Stimulated activated CD4-positive, alpha-beta T cell treated with anti-CD3 and anti-CD28 coated beads, Interleukin-4, amount 100 ng/mL, for 1 hour (primary cell): ENCODE results near the gene GALNT18.

Experiments used
- DNase-seq: peaks from one replicate; pipeline ENCODE4 v3.0.0-alpha.2; 2020

Gene GALNT18

DNA sequence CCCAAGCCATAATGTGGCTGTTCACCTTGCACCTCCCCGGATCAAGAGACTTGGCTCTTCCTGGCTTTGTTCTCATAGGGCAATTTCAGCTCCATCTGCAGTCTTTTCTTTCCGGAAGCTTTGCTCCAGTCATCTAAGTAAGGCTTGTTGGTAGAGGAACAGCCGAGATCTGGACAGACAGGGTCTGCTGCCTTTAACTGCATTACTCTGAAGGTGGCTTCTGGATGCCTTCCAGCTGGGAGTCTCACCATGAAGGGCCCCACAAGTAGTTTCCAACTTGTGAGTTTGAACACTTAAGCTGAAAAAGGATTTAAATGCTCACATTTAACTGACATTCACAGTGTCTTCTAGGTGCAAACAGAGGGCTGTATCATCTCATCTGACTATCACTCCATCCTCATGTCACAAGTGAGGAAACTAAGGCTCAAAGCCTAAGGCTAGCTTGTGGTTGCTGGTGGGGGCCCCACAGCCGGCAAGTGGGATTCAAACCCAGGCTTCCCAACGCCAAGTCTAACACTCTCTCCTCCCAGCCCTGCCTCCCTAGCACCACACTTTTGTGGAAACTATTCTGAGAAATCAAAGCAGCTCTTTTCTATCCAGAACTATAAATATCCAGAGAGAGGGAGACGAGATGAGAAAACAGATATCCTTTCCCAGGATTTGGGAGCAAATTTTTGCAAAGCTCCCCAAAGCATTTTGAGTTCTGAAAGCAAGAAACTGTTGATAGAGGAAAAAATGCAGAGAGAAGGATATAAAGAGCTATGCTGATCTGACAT lies 58.4 kb downstream of the GALNT18 start:
- DNase-seq = no peak

DNA sequence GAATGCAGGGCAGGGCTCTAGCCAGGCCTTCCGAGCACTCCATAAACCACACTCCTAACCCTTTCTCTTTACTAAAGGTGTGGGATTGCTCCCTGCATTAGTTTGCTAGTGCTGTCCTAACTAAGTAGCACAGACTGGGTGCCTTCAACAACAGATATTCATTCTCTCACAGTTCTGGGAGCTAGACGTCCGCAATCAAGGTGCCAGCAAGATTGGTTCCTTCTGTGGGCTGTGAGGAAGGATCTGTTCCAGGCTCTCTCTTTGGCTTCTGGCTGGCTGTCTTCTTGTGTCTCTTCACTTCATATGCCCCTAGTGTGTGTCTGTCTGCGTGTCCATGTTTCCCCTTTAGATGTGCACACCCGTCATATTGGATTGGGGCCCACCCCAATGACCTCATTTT lies 59.8 kb downstream of the GALNT18 start:
- DNase-seq = no peak

DNA sequence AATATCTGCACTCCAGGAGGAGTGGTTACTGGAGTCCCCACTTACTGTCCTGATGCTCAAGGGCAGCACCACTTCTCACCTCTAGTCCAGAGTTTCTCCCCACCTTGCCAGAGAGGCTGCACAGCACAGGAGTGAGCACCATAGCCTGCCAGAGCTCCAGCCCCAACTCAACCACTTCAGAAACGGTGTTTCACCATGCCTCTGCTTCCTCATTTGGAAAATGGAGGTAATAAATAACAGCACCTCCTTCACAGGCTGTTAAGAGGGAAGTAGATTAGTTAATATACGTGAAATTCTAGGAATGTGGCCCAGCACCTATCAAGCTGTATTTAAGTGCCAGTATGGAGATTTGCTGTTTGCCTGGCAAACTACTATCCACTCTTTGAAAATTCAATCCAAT lies 63.0 kb downstream of the GALNT18 start:
- DNase-seq = no peak

DNA sequence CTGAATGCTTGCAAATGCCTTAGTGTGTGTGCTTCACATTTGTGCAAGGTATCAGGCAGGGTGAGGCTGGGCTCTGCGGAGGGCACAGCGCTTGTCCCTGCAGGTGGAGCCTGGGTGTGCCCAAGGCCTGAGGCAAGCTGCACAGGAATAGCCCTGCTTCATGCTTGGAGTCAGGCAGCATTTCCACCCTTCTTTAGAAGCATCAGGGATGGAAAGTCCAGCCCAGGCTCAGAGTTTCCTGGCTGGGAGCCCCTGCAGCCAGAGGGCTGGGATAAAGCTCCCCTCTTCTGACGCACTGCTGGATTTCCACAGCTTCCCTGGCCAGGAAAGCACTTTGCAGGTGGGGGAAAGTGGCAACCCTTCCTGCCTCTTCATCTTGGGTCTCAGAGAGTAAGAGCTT lies 63.4 kb downstream of the GALNT18 start:
- DNase-seq = no peak

DNA sequence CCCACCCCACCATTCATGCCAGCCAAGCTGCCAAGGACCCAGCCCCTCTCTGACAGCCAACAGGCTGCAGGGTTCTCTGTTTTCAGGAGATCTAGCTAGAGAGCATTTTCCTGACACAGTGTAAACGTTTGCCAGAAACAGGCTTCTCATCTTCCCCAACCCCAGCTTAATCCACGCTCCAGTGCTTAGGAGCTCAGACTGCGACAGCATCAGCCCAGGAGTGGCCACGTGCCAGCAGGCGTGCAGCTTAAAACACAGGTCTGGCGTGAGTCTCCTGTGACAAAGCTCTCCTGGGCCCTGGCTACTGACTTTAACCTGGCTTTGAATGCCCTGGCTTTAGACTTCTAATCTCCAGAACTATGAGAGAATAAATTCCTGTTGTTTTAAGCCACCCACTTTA lies 66.6 kb downstream of the GALNT18 start:
- no peak for DNase-seq

DNA sequence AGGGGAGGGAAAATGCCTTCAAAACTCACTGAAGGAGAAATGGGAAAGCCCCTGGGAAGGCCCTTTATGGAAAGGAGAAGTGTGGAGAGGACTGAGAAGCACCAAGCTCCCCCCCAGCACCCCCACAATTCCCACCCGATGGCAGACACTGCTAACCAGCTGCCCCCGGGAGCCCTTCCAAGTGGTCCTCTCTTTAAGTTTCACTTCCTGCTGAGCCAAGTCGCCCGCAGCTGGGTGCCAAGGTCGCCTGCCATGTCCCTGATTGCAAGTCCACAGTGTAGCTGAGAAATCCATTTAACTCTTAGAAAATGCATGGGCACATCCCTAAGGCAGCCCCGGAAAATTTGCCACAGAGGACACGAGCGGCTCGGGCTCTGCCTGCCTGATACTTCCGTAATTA lies 68.2 kb downstream of the GALNT18 start:
- DNase-seq = no peak

DNA sequence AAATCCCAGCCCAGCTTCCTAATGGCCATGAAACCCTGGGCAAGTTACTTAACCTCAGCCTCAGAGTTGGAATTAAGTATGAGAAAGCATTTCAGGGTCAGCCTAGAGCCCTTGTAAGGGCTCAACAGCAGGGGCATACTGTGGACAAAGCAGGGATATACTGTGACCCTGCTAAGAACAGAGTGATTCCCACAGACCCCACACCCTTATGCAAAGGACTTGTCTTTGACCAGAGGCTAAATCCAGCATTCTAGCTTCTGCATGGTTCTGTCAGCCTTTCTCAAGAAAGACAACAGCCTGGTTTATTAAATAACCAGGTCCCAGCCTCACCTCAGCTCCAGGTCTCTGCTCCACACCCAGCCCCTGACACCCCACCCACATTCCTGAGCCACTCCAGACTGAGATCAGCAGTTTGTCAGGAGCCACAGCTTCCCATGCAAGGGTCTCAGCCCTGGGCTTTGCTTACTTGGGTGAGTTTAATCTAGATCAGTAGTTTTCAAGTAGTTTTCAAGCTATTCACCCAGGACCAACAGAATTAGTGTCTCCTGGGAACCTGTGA lies 69.2 kb downstream of the GALNT18 start:
- DNase-seq = no peak

DNA sequence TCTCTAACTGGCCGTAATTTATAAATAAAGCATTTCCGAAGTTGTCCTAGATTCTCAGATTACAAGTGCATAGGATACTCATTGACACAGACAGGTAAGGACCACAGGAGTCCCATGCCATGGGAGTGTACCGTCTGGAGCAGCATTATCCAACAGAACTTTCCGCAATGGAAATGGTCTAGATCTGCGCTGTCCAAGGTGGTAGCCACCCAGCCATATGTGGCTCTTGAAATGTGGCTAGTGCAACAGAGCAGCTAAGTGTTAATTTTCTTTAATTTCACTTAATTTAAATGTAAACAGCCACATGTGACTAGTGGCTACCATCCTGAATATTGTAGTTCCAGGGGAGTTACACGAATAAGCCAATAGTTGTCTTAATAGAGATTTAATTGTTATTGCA lies 71.3 kb downstream of the GALNT18 start:
- DNase-seq = no peak

DNA sequence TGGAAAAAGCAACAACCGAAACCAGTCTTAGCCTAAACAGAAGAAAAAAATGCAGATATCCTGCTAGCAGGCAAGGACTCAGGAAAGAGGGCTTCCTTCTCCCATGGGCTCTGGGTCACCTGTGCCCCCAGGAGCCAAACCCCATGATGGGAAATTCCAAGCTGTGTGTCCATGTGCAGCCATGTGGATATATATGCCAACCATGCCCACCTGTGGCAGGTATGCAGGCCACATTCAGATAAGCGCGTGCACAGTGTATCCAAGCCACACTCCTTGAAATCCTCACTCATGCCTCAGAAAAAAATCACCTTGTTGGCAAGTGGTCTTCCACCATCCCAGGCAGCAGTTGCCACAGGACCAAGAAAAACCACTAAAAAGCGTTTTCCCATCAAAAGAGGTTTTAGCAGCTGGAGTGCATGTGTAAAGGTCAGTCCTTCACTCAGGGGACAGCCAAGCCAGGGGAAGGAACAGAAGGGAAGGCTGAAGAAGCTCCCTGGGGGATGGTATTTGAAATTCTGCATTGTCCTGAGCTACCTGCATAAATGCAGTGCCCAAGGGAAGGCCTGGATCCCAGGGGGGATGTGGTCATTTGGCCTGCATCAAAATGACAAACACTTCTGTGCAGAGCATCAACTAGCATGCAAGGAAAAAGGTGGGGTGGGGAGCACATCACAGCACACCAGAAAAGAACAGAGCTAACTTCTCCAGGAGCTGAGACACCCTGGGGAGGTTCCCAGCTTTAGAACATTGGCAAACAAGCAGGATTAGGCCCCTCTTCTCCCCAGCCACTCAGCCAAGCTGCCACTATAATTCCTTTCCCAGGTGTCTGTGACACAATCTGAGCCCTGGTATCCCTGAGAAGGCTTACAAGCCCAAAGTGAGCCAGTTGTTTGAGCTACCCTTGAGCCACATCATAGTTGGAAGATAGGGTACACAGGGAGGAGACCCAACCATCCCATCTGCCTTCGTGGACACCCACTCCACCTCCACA lies 76.2 kb downstream of the GALNT18 start:
- no peak for DNase-seq

DNA sequence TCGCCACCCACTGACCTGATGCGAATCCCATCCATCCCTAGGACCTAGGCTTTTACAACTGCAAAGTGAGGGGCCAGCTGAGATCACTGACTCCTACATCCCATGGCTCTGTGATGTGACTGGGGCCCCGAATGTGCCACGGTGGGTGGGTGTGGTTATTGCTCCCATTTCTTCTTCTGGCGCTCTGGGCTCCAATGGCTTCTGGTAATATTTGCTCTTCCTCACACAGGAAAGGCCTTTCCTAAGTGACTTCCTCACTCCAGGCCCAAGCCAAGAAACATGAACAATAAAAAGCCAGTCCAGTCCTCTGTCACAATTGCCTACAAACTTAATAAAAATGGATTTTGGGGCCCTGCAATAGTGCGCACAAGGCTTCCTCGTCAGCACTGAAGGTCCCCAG lies 78.1 kb downstream of the GALNT18 start:
- no peak for DNase-seq

DNA sequence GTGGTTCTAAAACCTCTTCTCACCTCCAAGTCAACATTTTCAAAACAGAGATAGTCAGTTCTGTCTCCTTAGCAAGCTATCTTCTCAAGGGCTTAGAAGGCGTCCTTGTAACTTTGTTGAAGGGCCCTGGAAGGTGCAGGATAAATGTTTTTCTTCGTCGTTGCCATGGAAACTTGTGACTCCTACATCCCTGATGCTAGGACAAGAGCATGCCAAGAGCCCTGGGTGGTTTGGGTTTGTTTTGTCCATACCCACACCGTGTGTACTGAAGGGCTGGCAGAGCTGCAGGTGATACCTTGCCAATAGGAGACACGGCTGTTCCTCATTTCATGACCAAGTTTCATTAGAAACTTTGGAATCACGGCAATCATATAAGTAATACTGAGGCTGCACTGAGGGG lies 81.6 kb downstream of the GALNT18 start:
- DNase-seq = no peak

DNA sequence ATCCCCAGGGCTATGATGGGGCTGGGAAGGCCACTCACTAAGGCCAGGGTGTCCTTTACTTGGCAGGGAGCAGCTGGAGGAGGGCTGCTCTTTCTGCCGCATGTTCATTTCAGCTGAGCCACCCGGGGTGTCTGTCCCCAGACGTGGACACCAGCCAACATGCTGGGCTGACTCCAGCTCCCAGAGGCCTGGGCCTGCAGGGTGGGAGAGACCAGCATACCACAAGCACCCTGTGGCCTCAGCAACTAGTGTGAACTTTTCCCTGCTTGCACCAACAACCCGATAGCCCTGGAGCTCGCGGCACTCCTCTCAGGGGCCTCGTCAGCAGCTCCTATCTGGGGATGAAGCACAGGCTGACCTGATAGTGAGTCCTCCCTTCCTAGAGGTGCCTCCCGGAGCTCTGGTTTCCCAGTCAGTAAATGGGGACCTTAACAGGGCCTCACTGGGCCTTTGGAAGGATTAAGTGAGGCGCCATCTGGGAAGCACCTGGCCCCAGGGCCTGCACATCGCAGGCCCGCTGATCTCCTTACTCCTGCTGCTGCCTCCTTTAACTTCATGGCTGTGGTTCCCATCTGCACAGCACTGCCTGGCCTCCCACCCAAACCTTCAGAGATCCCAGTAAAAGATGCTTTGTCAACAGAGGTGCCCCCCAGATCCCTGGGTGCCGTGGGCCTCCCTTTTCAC lies 83.4 kb downstream of the GALNT18 start:
- DNase-seq = no peak

DNA sequence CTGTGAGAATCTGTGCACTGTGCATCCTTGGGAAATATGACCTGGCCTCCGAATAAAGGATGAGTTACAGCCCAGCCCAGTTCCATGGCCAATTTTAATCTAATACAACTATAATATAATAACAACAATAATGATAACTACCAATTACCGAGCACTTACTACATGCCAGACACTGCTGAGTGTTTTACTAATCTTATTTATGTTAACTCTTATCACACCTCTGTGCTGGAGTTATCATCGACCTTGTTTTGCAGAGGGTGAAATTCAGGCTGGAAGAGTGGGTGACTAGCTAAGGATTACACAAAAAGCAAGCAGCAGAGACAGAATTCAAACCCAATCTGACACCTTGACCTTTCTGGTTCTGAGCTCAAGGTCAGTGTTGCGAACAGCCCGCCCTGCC lies 83.9 kb downstream of the GALNT18 start:
- DNase-seq = no peak

DNA sequence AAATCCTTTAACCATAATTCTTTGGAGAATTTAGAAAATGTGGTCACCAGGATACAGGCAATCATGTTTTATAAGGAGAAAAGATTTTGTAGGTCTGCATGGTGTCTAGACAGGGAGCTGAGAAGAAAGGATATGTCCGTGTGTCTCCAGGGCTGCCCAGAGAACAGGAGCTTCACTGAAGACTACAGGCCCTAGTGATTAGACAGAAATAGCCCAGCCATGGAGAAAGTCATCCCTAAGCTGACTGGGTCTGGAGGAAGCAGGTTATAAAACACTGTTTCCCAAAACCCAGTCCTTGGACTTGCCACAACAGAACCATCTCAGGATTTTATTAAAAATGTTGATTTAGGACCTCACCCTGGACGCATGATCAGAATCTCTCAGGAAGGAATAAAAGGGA lies 84.4 kb downstream of the GALNT18 start:
- no peak for DNase-seq

DNA sequence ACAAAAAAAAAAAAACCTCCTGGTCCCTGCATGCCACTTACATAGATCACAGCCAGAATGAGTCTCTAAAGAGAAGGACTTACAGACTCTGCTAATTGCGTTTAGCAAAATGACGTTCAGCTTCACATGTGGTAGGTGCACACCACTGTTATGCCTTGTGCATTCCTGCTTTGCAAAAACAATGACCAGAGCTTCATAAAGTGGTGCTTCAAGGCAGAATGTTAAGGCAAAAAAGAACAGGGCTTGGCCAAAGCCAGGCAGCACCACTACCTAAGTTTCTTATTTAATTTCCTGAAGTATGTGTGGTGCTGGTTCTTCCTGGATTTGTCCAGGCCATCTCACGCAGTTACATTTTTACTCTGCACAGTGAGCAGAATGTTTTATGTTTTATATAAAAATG lies 85.2 kb downstream of the GALNT18 start:
- no peak for DNase-seq

DNA sequence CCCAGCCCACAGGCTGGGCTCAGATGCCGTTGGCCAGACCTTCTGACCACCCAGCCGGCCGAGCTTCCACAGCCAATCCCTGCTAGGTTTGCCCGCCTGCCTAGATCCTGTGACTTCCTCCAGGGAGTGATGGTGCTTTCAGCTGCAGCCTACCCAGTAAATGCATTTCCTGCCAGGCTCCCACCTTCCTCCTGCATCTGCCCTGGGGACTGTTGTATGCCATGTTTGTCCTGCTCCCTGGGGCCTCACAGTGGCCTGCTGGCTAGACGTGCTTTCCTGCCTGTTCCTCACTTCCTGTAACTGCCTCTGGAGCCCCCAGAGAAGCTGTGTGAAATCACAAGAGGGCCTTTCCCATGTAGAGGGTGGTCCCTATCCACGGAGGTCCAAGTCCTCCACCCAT lies 86.2 kb downstream of the GALNT18 start:
- no peak for DNase-seq

DNA sequence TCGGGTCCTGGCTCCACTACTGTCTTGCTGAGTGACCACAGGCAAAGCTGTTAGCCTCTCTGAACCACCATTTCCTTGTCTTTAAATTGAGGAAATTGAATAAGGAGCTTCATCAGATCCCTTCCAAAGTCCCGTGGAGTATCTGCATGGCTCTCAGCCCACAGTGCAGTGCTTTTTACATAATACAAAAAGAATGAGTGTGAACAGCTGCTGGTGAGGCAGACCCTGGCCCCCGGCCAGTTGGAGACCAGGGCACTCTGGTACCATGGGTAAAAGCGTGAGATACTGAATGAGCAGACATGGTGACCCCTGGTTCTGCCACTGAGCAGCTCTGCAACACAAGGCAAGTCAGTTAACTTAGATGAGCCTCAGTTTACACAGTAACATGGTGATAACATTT lies 86.8 kb downstream of the GALNT18 start:
- DNase-seq = no peak

DNA sequence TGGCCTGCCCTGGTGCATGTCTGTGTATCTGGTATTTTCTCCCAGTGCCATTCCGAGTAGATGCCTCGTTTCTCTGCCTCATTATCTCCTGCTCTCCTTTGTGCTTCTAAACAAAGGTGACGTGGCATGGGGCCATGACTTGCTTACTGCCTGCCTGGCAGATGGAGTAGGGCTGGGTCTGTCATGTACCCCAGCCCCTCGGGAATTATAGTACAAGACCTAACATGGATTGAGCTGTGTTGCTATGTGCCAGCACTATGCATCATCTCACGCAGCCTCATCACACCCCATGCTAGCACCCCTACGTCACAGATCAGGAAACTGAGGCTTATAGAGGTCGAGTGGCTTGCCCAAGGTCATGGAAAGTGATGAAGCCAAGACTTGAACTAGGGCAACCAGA lies 88.1 kb downstream of the GALNT18 start:
- no peak for DNase-seq

DNA sequence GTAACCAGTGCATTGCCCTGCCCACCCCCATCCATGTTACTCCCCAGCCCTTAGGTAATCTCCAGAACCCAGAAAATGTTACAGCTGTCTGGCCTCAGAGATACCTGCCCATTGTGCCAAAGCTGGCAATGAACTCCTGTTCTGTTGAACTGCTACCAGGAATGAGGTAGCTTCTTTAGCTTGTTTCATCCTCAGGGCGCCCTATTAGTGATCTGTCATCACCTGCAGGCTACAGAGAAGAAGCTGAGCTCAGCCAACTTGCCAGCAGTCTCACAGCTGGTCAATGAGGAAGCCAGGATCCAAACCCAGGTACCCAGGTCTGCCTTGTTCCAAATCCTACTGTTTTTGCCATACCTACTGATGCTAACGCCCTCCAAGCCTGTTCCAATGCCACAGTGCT lies 88.7 kb downstream of the GALNT18 start:
- no peak for DNase-seq

DNA sequence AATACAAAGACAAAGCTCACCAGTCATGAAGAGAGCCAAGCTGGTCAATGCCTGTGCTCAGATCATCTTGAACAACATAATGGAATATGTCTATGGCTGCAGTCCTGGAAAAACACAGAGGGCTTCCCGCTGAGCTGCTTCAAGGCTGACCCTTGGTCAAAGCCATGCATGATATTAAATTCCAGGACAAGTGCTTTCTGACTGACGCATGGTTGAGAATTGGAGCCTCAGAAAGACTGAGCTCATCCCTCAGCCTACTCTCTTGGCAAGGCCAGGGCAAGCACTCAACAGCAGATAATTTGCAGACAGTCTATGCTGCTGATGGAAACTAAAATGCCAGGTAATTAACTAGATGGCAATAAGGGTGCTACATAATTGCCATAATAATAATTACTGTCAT lies 89.2 kb downstream of the GALNT18 start:
- no peak for DNase-seq

DNA sequence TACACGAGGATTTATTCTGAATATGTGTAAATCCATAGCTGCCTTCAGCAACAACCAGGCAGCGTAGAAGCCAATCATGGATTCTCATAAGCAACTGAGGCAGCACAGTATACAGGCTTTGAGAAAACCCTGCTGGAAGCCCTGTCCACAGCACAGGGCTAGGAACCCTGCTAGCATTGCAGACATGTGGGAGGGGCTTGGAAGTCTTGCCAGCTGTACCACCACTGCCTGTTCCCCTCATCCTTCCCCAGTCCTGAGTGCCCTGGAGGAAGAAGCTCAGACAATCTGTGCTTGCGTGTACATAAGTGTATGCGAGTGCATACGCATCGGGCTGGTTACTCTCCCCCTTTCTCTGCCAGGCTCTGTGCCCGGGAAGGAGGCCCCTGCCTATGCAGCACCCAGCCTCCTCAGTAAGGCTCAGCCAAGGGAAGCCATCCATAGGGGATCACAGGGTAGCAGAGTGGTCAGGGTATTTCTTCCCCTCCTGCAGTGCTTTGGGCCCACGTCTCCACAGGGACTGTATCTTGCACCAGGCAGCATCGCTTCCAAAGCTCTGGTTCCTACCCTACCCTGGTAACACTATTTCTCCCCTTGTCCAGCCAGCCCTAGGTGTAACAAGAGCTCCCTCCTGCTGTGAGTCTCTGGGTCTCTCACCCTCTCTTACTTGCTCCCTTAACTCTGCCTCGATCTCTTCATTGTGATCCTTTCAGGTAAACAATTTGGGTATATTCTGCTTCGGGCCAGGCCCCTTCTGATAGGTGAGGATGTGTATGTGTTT lies 90.5 kb downstream of the GALNT18 start:
- no peak for DNase-seq

DNA sequence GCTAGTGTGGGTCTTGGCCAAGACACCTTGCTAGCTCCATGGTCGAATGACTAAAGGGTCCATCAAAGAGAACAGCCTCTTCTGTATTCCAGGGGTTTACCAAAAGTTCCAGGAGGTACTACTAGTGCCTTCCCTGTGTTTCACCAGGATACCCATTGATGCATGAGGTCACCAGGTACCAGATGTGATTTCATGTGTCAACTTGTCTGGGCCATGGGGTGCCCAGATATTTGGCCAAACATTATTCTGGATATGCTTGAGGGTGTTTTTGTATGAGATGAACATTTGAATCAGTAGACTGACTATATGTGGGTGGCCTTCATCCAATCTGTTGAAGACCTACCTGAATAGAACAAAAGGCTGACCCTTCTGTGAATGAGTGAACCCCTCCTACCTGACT lies 92.8 kb downstream of the GALNT18 start:
- DNase-seq = no peak

DNA sequence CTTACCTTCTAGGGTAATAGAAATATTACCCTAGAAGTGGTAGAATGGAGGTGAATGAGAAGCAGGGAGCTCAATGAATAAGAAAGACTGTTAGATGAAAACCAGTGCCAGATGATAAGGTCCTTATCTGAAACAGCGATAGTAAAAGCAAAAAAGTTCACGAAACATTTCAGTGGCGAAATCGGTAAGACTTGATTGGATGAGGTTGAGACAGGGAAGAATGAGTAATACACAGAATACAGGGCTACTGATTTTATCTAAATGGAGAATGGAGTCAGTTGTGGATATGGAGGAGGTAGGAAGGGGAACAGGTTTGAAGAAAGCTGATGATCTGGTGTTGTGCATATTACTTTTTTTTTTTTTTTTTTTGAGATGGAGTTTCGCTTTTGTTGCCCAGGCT lies 96.5 kb downstream of the GALNT18 start:
- DNase-seq = no peak
